ENCODE measurements around the gene ESD.

- no peak for TF ChIP-seq EP300 (IDR thresholded peaks at IDR 0.05)
- no peak for TF ChIP-seq POLR2A (IDR thresholded peaks at IDR 0.05)
- TF ChIP-seq POLR2AphosphoS5 (IDR thresholded peaks at IDR 0.05), result no peak
Observed at GRCh38 chr13:46735425-46735824, 61.5 kb downstream of the ESD start.
